ENCODE results near the gene KIAA1671.

The KIAA1671 gene

GRCh38 chr22:25061134-25061533, 108.6 kb downstream of the KIAA1671 start:
- H3K4me3 ChIP-seq (ENCODE audit: low read depth, low read length), result no peak overlapping the region
- in situ Hi-C loops (cut with HindIII; ENCODE audit: low sequenced_read_pairs), result no loop called here
- DNase-seq (ENCODE audit: low read depth, low spot score), result no peak
- TF ChIP-seq CTCF (IDR thresholded peaks at IDR 0.05; ENCODE audit: low read depth, low read length), result no peak

GRCh38 chr22:25061605-25062376, 109.3 kb downstream of the KIAA1671 start:
- in situ Hi-C loops (cut with HindIII; ENCODE audit: low sequenced_read_pairs), result no loop called here
- H3K4me3 ChIP-seq (ENCODE audit: low read depth, low read length), result no peak overlapping the region
- no peak for DNase-seq (ENCODE audit: low read depth, low spot score)
- TF ChIP-seq CTCF (IDR thresholded peaks at IDR 0.05; ENCODE audit: low read depth, low read length), result no peak

GRCh38 chr22:25062386-25063085, 110.0 kb downstream of the KIAA1671 start:
- DNase-seq (ENCODE audit: low read depth, low spot score), result no peak
- H3K4me3 ChIP-seq (ENCODE audit: low read depth, low read length), result no peak overlapping the region
- no peak for TF ChIP-seq CTCF (IDR thresholded peaks at IDR 0.05; ENCODE audit: low read depth, low read length)
- in situ Hi-C loops (cut with HindIII; ENCODE audit: low sequenced_read_pairs), result no loop called here

GRCh38 chr22:25064894-25065560, 112.5 kb downstream of the KIAA1671 start:
- in situ Hi-C loops (cut with HindIII; ENCODE audit: low sequenced_read_pairs), result no loop called here
- no peak for TF ChIP-seq CTCF (IDR thresholded peaks at IDR 0.05; ENCODE audit: low read depth, low read length)
- no peak overlapping the region for H3K4me3 ChIP-seq (ENCODE audit: low read depth, low read length)
- no peak for DNase-seq (ENCODE audit: low read depth, low spot score)

- H3K4me3 ChIP-seq (ENCODE audit: low read depth, low read length), result no peak overlapping the region
- DNase-seq (ENCODE audit: low read depth, low spot score), result no peak
- no peak for TF ChIP-seq CTCF (IDR thresholded peaks at IDR 0.05; ENCODE audit: low read depth, low read length)
- in situ Hi-C loops (cut with HindIII; ENCODE audit: low sequenced_read_pairs), result no loop called here
Measured at GRCh38 chr22:25066861-25067435, 114.4 kb downstream of the KIAA1671 start.

- DNase-seq (ENCODE audit: low read depth, low spot score), result no peak
- TF ChIP-seq CTCF (IDR thresholded peaks at IDR 0.05; ENCODE audit: low read depth, low read length), result no peak
- in situ Hi-C loops (cut with HindIII; ENCODE audit: low sequenced_read_pairs), result no loop called here
- H3K4me3 ChIP-seq (ENCODE audit: low read depth, low read length), result no peak overlapping the region
Measured at GRCh38 chr22:25067851-25068421, 115.4 kb downstream of the KIAA1671 start.

All from astrocyte of the spinal cord (primary cell).